NK-92 (cell line): ENCODE data around the gene LRCH2.

Experiments used
- DNase-seq: peaks from one replicate; lab custom pipeline; 2025; ENCODE audit not compliant: unreplicated experiment; lab: John Stamatoyannopoulos, UW

The LRCH2 gene

DNA sequence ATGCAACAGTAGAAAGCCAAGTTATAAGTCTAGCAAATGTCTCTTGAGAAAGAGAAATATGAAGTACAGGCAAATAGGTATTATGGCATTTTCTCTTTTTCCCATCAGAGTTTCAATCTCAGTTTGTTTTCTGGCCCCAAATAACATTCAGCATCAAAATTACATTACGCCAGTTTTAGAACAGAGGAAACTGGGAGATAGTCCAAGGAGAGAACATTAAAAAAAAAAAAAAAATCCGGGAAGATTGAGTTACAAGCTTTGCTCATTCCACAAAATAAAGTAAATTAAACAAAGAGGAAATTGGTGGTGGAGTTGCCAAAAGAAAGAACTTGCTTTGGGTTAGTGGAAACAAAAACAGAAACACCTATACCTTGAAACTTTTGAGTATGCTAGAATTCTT, 166.1 kb downstream of the LRCH2 start:
- DNase-seq: no peak

DNA sequence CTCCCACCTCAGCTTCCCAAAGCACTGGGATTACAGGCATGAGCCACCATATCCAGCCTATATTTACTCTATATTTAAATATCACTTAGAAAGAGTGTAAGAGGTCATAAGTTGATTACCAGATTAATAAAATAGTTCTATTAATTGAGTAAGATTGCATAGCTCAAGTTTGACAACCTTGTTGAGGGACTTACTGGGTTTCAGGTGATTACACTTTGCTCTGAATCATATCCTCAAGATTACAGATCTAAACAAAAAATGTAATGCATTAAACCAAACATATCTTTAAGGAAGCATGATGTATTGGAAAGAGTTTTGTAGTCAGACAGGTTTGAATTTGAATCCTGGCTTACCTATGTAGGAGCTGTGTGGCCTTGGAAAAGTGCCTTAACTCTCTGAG, 168.6 kb downstream of the LRCH2 start:
- DNase-seq: no peak
